HG03575 (cell line): ENCODE data around the gene TRAF3.
"Not testable (repeated sequence)": the region's sequence is repeated elsewhere in the genome, so short reads cannot be mapped to it uniquely, and the experiment has no call there.

ENCODE experiments used
- ATAC-seq: cut with Tn5 transposase; IDR thresholded peaks from one replicate; pipeline ENCODE4 v1.9.1; 2021; ENCODE audit not compliant: unreplicated experiment, insufficient number of reproducible peaks, low FRiP score; ENCODE audit errors: extremely low read depth

The TRAF3 gene

GRCh38 chr14:102924632-102925588, 147.7 kb downstream of the TRAF3 start:
- no peak for ATAC-seq

- ATAC-seq = no peak
Measured at GRCh38 chr14:102925646-102926045, 148.4 kb downstream of the TRAF3 start.

DNA sequence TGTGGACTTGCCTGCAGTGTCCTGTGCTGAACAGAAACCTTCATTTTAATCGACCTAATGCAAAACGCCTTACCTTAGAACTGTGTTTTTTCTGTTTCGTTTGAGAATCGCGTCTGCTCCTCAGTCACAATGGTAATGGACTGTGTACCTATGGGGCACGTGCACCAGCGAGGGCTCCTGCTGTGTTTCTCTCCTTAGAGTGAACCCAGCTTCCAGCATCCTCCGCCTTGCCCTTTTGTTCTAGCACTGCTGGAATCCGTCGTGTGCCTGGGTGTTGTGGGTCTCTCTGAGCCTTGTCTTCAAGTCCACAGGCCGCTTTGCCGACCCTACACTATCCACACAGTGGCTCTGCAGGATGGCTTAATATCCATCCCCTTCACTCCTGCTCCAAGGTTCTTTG, 148.9 kb downstream of the TRAF3 start:
- ATAC-seq = no peak

GRCh38 chr14:102926840-102927239, 149.6 kb downstream of the TRAF3 start:
- not testable (repeated sequence) for ATAC-seq

- no peak for ATAC-seq
Measured at GRCh38 chr14:102927346-102927877, 150.2 kb downstream of the TRAF3 start.

- no peak for ATAC-seq
Measured at GRCh38 chr14:102927878-102928411, 150.7 kb downstream of the TRAF3 start.

- no peak for ATAC-seq
Measured at GRCh38 chr14:102928412-102929240, 151.4 kb downstream of the TRAF3 start.

DNA sequence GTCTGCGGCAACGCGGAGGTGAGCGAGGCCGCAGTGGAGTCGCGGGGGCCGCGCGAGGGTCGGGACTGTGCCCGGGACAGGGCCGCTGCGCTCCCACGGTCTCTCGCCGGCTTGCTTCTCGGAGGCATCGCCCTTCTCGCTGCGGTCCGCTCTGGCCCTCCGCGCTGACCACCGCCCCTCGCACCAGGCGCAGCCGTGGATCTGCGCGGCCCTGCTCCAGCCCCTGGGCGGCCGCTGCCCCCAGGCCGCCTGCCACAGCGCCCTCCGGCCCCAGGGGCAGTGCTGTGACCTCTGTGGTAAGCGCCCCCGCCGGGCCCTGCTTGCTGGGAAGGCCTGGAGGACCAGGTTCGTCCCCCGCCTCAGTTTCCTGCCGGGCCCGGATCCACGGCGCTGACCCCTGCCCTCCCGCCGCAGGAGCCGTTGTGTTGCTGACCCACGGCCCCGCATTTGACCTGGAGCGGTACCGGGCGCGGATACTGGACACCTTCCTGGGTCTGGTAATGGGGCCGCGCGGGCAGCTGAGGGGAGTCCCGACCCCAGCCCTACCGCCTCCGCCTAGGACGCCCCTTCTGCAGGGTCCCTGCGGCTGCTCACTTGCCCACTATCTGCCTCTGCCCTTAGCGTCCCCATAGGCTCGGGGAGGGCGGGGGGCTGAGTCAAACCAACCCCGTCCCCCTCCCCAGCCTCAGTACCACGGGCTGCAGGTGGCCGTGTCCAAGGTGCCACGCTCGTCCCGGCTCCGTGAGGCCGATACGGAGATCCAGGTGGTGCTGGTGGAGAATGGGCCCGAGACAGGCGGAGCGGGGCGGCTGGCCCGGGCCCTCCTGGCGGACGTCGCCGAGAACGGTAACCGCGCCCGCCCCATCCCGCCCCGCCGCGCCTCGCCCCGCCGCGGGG, 152.2 kb downstream of the TRAF3 start:
- no peak for ATAC-seq

- ATAC-seq = no peak
Measured at GRCh38 chr14:102930138-102930752, 153.0 kb downstream of the TRAF3 start.

DNA sequence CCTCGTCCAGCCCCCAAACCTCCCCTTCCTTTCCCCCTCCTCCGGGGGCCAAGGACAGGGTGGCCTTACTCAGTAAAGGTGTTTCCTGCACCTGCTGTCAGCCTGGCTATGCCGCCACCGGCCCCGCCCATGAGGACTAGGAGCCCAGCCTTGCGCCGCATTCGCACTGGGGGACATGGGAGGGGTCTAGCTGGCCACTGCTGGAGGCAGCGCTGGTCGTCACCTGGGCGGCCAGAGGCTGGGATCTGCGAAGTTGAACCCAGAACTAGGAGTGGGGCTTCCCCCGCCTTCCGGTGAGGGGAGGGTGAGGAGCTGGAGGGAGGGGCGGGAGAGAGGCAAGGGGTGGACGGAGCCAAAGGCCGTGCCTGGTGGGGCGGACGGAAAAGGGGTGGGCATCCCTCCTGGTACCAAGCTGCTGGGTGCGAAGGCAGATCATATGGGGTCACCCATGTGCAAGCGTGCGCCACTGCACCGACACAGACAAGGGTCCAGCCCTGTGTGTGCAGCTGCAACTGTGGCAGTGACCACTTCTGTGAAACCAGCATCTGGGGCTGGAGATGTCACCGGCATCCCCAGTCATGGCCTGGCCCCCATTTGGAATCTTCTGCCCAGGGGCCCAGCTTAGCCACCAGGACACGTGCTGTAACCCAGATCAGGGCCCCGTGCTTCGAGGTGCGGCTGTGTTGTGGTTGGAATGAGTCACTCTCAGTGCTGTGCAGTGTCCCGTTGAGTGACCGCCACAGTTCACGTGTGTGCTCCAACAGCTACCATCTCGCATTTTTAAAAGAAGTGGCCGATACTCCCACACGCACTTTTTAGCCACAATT, 153.7 kb downstream of the TRAF3 start:
- ATAC-seq = no peak

DNA sequence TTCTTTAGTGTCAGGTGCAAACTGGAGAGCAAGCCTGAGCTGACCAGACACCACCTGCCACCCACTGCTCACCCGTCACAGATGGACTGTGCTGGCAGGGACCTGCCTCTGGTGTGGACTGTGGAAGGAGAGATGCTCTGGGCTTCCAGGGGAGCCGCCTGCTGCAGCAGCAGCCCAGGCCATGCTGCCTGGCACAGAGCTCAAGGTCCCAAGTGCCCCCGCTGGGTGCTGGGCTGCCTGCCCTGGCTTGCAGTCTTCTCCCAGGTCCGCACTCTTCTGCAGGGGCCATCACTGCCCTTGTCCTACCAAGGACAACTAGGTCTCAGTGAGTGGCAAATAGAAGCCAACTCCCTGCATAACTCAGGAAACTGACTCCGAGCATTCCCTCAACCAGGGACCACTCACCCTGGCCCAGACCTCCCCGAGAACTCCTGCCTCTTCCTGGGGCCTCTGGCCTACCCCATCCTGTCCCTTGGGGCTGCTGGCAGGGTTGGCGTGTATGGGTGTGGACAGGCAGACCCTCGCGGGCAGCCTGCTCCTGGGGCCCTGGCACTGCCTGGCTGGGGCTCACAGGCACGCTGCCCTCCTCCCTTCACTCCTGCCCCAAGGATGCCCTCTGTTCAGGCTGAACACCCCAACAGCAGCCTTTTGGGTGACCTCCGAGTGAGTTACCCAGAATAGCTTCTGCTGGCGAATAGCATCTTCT, 154.5 kb downstream of the TRAF3 start:
- no peak for ATAC-seq

DNA sequence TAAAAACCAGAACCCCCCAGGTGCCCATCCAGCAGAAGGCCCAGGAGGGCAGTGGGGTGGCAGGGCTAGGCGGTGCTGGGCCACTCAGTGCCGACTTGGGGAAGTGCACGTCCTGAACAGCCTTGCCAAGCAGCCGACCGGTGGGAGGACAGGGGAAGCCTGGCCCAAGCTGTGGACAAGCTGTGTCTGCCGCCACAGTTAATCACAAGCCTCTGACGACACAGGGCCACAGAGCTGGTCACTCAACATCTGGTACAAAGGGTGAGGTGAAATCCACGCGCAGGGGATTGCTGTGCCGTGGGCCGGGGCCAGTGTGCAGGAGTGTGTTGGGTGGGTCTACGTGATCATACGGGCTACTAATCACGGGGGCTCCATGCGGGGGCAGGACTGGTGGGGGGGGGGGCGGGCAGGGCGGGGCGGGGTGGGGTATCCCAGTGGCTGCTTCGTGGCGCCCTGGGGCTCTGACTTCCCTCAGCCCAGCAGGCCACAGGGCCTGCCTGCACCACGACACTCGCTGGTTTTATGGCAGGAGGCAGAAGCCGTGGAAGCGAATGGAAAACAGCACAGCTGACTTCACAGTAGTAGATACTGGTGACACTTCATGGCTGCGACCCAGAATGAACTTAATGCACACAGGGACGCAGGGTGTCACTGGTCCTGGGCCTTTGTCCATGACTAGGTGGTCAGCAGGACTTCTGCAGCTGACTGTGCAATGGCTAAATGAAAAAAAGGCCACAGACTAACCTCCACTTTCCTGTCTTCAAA, 155.4 kb downstream of the TRAF3 start:
- no peak for ATAC-seq

DNA sequence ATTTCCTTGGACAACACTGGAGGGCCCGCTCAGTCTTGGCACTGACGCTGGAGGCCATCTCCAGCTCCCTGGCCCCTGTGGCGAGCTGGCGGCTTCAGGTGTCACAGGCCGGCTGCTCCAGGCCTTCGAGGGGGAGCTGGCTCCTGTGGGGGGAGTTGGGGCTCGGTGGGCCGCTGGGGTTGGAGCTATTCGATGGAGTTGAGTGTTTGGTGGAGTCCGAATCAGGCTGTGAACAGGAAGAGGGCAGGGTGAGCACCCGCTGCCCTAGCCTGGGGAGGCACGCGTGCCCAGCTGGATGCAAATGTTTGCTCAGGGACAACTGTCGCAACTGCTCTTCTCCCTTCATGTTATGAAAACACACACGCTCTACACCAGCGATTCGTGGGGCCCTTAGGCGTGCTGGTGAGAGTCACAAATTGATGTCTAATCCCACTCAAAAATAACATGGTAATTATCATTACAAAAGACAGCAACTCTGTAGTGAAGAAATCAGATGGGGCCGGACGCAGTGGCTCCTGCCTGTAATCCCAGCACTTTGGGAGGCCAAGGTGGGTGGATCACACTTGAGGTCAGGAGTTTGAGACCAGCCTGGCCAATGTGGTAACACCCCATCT, 156.5 kb downstream of the TRAF3 start:
- no peak for ATAC-seq

DNA sequence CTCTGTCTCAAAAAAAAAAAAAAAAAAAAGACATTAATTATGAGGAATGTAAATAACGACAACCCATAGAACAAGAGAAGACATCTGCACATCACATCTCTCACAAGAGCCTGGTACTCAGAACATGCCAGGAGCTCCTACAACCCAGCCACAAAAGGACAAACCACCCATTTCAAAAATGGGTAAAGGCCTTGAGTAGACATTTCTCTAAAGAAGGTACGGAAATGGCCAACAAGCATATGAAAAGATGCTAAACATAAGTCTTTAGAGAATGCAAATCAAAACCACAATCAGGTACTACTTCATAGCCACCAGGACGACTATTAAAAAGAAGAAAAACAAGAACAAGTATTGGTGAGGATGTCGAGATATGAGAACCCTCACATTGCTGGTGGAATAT, 158.5 kb downstream of the TRAF3 start:
- no peak for ATAC-seq

DNA sequence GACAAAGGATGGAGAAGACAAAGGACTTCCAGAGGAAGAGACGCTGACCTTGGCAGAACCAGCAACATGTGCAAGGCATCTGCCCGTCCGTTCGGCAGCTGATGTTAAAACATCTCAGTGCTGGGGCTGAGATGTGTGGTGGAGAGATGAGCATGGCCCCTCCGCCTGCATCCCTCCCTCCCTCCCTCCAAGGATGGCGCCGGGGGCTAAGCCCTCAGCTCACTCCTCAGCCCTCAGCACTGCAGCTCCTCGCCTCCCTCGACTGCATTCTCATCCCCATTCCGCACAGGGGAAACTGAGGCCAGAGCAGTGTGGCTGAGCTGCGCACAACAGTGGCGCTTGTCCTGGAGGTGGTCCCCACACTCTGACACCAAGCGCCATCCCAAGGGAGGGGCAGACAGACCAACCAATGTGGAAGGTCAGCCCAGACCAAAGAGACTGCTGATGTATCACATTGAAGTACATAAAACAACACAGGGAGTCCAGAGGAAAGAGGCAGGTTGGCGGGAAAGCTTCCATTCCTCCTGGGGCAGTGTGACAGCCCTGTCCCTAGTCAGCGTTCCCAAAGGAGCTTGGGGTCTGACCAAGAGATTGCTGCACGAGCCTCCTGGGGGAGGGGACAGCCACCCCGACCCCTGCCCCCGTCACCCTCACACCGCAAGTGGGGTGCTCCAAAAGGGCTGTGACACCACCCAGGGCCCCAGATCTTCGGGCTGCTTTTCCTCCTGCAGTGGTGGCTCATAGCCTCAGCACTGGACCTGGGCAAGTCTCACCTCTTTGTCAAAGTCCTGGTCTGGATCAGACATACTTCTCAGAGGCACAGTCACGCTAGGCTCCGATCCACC, 160.3 kb downstream of the TRAF3 start:
- ATAC-seq = no peak
